Gastrocnemius medialis (tissue), 4 donors: Measurements from ENCODE around the gene ATG9B.

Source experiments
- CTCF ChIP-seq, 5 experiments: fragments of 450-650 bp in 3 of 5; fragments of 200-600 bp in 2 of 5; sonication (generic) in 2 of 5; IDR thresholded peaks in 4 of 5; conservative IDR thresholded peaks in 1 of 5; 1 replicate in 4 of 5; 2 replicates in 1 of 5; pipeline ENCODE4 v1.5.1; 2016 to 2019; ENCODE audit warnings: antibody characterized with exemption in 5 of 5, mild to moderate bottlenecking in 3 of 5, moderate library complexity in 3 of 5
- POLR2A ChIP-seq, 2 donors: fragments of 450-650 bp; IDR thresholded peaks; one replicate each; pipeline ENCODE4 v1.6.1; 2017; ENCODE audit warnings: antibody characterized with exemption in 2 of 2, mild to moderate bottlenecking in 2 of 2, moderate library complexity in 2 of 2

DNA sequence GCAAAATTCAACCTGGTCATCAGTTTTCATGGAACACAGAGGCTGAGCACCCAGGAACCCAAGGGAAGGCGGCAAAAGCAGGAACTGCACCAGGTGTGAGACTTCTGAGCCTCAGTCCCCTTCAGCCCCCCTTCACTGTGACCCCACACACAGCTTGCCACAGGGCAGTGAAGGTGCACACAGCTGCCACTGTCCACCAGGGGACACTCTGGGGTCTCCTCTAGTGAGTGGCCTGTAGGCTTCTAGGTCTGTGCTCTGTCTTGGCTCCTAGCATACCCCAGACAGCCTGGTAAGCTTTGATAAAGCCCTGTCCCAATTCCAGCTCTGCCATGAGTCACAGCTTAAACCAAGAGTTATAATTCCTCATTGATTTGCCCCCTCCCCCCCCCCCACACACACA lies 58.3 kb downstream of the ATG9B start:
- no peak for TF ChIP-seq CTCF (IDR thresholded peaks at IDR 0.05 in 4 of 5, conservative IDR thresholded peaks at IDR 0.05 in 1 of 5)
- TF ChIP-seq POLR2A (IDR thresholded peaks at IDR 0.05): no peak
